Subcutaneous abdominal adipose tissue (tissue), 5 donors: ENCODE data around the gene XIRP2.
"Not testable (repeated sequence)": the region's sequence is repeated elsewhere in the genome, so short reads cannot be mapped to it uniquely, and the experiment has no call there.

Experiments used
- H3K27ac ChIP-seq: one replicate; pipeline ENCODE4 v1.7.0; 2013; ENCODE audit warnings: low read depth, mild to moderate bottlenecking, inconsistent platforms, low read length, moderate library complexity
- H3K27me3 ChIP-seq, 5 donors: one replicate each; pipeline ENCODE4 v1.7.0; 2013; ENCODE audit warnings: low read length in 5 of 5, inconsistent platforms in 1 of 5; ENCODE audit not compliant: control insufficient read depth in 5 of 5, insufficient read depth in 4 of 5
- H3K36me3 ChIP-seq, 5 donors: one replicate each; pipeline ENCODE4 v1.7.0; 2013; ENCODE audit warnings: low read length in 5 of 5; ENCODE audit not compliant: control insufficient read depth in 5 of 5, insufficient read depth in 5 of 5
- H3K4me1 ChIP-seq, 5 donors: one replicate each; pipeline ENCODE4 v1.7.0; 2013; ENCODE audit warnings: low read length in 5 of 5, mild to moderate bottlenecking in 3 of 5, moderate library complexity in 1 of 5; ENCODE audit not compliant: control insufficient read depth in 5 of 5, insufficient read depth in 5 of 5
- H3K4me3 ChIP-seq, 5 donors: one replicate each; pipeline ENCODE4 v1.7.0; 2013; ENCODE audit warnings: low read length in 5 of 5, low read depth in 1 of 5
- H3K9ac ChIP-seq, 5 donors: one replicate each; pipeline ENCODE4 v1.7.0; 2013; ENCODE audit warnings: low read length in 5 of 5, mild to moderate bottlenecking in 4 of 5, moderate library complexity in 3 of 5
- H3K9me3 ChIP-seq, 5 donors: one replicate each; pipeline ENCODE4 v1.7.0; 2013; ENCODE audit warnings: low read length in 5 of 5; ENCODE audit not compliant: control insufficient read depth in 5 of 5
- donor health status: healthy.
- donor health status: healthy.
- donor health status: healthy.
- donor health status: healthy.
- donor health status: healthy.

The XIRP2 gene

DNA sequence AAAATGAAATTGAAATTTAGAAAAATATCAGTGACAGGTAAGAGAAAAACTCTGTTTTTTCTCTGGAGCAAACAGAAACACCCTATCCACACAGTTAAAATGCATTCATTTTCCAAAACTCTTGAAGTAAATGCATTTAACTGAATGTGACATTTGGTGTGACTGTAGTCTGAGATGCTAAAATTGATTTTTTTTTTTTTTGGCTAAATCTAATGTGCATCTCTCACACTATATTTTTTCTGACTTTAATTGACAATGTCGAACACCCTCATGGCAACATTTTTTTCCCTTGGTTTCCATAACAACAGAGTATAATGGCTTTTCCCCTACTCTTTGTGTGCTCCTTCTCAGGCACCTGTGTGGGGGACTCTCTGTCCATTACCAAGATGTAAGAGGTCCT lies 366.4 kb downstream of the XIRP2 start:
- H3K27ac ChIP-seq, result no peak overlapping the region
- no peaks in the 10 kb centered on the region for H3K27me3 ChIP-seq
- H3K9me3 ChIP-seq, result no peaks in the 10 kb centered on the region
- no peak overlapping the region for H3K4me3 ChIP-seq
- no peak overlapping the region for H3K9ac ChIP-seq
- no peaks in the 10 kb centered on the region for H3K36me3 ChIP-seq
- no peaks in the 10 kb centered on the region for H3K4me1 ChIP-seq

DNA sequence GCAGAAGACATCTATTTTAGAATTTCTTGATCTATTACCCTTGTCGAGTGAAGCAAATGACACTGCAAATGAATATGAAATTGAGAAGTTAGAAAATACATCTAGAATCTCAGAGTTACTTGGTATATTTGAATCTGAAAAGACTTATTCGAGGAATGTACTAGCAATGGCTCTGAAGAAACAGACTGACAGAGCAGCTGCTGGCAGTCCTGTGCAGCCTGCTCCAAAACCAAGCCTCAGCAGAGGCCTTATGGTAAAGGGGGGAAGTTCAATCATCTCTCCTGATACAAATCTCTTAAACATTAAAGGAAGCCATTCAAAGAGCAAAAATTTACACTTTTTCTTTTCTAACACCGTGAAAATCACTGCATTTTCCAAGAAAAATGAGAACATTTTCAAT lies 370.4 kb downstream of the XIRP2 start:
- H3K9ac ChIP-seq, result no peak overlapping the region
- H3K4me1 ChIP-seq, result no peaks in the 10 kb centered on the region
- no peaks in the 10 kb centered on the region for H3K27me3 ChIP-seq
- H3K36me3 ChIP-seq, result no peaks in the 10 kb centered on the region
- no peak overlapping the region for H3K27ac ChIP-seq
- H3K4me3 ChIP-seq, result no peak overlapping the region
- no peaks in the 10 kb centered on the region for H3K9me3 ChIP-seq

DNA sequence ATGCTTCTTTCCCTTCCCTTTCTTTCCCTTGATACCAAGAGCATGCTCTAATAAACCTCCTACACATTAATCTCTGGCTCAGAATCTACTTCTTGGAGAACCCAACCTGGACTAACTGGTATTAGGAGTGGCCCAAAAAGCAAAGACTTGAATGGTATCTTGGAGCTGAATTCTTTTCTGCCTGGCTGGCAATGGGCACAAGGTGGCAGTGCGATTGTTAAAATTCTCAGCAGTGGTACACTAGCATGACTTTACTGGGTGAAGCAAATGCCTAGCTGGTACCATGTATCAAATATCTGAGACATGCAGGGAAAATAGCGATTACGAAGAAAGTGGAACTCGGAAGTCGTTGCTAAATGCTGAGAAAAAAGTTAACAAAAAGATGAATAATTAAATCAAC lies 376.1 kb downstream of the XIRP2 start:
- Histone ChIP-seq H3K4me1 (no peaks in the 10 kb centered on the region), H3K9ac (no peak overlapping the region), H3K4me3 (no peak overlapping the region), H3K27ac (no peak overlapping the region), H3K27me3 (no peaks in the 10 kb centered on the region), H3K36me3 (no peaks in the 10 kb centered on the region), H3K9me3 (peaks cover 0 to 5% (median 3%) of the 10 kb centered on the region in 5 donors)

DNA sequence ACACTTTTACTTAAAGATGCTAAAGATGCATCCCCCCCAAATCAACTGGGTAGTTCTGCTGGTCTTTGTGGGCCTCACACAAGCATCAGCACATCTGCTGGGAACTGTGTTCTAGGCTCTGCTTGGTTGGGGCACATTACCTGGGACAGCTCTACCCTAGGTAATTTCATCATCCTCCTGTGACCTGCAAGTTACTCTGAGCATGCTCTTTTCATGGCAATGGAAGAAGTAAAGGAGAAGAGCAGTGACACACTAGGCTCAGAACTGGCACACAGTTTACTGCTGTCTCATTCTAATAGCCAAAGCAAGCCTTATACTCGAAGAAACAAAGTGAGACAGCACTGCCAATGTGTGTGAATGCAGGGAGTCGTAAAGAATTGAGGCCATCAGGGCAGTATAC lies 376.7 kb downstream of the XIRP2 start:
- Histone ChIP-seq H3K27ac (no peak overlapping the region), H3K9ac (no peak overlapping the region), H3K27me3 (no peaks in the 10 kb centered on the region), H3K4me3 (no peak overlapping the region), H3K4me1 (no peaks in the 10 kb centered on the region), H3K9me3 (peaks cover 0 to 5% (median 3%) of the 10 kb centered on the region in 5 donors), H3K36me3 (no peaks in the 10 kb centered on the region)

DNA sequence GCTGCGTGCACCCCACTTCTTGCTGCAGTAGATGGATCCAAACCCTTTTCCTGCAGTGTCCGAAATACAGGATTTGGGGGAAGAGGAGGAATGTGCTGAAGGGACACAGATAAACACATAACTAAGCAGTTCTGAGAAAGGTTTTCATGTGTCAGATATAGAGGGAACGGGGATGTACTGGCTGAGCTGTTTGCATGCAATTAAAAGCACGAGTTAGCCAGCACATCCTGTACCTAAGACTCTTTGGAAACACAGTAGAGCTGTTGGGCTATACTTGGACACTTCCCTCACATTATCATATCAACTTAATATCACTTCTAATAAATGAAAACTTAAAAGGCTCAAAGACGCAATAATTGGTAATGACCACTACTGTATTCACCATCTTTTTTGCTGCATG lies 377.4 kb downstream of the XIRP2 start:
- peaks cover 0 to 5% (median 3%) of the 10 kb centered on the region in 5 donors for H3K9me3 ChIP-seq
- no peaks in the 10 kb centered on the region for H3K27me3 ChIP-seq
- H3K36me3 ChIP-seq, result no peaks in the 10 kb centered on the region
- H3K27ac ChIP-seq, result no peak overlapping the region
- no peak overlapping the region for H3K4me3 ChIP-seq
- H3K9ac ChIP-seq, result no peak overlapping the region
- no peaks in the 10 kb centered on the region for H3K4me1 ChIP-seq

DNA sequence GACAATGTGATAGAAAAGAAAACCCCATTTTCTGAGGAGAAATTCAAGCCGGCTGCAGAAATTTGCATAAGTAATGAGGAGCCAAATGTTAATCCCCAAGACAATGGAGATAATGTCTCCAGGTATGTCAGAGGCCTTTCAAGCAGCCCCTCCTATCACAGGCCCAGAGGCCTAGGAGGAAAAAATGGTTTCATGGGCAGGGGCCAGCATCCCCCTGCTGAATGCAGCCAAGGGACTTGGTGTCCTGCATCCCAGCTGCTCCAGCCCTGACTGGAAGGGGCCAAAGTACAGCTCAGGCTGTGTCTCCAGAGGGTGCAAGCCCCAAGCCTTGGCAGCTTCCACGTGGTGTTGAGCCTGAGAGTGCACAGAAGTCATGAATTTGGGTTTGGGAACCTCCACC lies 380.0 kb downstream of the XIRP2 start:
- H3K36me3 ChIP-seq, result not testable (repeated sequence)

DNA sequence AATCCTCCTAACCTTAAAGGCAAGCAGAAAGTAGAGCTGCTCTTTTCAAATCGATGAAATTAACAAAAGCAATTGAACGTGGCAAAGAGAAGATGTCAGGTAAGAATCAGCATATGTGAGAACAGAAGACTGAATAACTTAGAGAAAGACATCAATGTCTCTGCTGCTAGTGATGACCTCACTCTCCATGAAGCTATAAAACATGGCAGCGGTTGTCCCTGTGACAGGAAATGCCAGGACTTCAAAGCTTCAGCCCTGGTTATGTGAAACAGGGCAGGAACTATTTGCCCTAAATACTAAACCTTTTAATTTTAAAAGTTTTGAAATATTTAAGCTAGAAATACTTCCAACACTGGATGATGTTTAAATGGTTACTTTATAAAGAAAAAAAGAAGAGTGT lies 383.7 kb downstream of the XIRP2 start:
- H3K27me3 ChIP-seq, result peaks cover 0 to 3% (median 0%) of the 10 kb centered on the region in 5 donors
- peaks cover 0 to 5% (median 3%) of the 10 kb centered on the region in 5 donors for H3K9me3 ChIP-seq
- no peak overlapping the region for H3K27ac ChIP-seq
- H3K4me3 ChIP-seq, result no peak overlapping the region
- H3K9ac ChIP-seq, result no peak overlapping the region
- no peaks in the 10 kb centered on the region for H3K4me1 ChIP-seq
- H3K36me3 ChIP-seq, result no peaks in the 10 kb centered on the region

More for the DNA sequence above, 380.0 kb downstream of the XIRP2 start:
- not testable (repeated sequence) for H3K9ac ChIP-seq, H3K4me3 ChIP-seq, H3K9me3 ChIP-seq, H3K27me3 ChIP-seq, H3K27ac ChIP-seq, H3K4me1 ChIP-seq

DNA sequence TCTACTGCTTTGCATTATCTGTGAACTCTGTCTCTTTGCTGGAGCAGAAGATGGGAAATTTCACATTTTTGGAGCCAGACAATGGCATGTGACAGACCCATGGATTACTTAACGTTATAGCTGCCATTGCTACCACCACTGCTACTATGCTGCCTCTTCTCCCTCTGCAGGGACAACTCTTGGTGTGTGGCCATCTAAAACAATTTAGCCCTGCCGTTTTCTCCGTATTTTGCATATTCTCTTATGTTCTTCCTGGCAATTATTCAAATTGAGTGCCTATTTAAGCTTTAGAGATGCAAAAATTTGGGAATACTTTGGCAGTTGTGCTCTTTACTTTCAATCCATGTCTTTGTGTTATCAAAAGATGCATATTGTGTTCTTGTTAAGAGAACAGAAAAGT lies 386.8 kb downstream of the XIRP2 start:
- Histone ChIP-seq H3K27ac (no peak overlapping the region), H3K9ac (no peak overlapping the region), H3K4me3 (no peak overlapping the region), H3K9me3 (peaks cover 0 to 4% (median 0%) of the 10 kb centered on the region in 5 donors), H3K36me3 (no peaks in the 10 kb centered on the region), H3K4me1 (no peaks in the 10 kb centered on the region), H3K27me3 (peaks cover 0 to 3% (median 0%) of the 10 kb centered on the region in 5 donors)

DNA sequence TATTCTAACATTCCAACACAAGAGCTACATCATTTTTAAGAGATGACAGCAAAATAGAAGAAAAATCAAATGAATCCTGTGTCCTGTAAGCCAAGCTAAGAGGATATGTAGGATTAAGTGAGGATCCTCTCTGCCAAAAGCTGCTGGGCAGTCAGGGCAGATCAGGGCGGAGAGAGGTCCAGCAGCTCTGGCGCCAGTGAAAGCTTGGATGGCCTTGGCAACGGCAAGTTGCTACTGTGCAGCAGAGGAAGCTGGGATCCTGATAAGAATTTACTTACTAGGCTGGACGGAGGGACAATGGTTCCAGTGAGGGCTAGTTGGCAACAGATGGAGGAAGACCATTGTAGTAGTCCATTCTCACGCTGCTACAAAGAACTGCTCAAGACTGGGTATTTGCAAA lies 391.5 kb downstream of the XIRP2 start:
- H3K36me3 ChIP-seq, result no peaks in the 10 kb centered on the region
- peaks cover 0 to 4% (median 0%) of the 10 kb centered on the region in 5 donors for H3K9me3 ChIP-seq
- no peaks in the 10 kb centered on the region for H3K4me1 ChIP-seq
- H3K9ac ChIP-seq, result no peak overlapping the region
- H3K27me3 ChIP-seq, result peaks cover 0 to 3% (median 0%) of the 10 kb centered on the region in 5 donors
- H3K27ac ChIP-seq, result no peak overlapping the region
- no peak overlapping the region for H3K4me3 ChIP-seq

DNA sequence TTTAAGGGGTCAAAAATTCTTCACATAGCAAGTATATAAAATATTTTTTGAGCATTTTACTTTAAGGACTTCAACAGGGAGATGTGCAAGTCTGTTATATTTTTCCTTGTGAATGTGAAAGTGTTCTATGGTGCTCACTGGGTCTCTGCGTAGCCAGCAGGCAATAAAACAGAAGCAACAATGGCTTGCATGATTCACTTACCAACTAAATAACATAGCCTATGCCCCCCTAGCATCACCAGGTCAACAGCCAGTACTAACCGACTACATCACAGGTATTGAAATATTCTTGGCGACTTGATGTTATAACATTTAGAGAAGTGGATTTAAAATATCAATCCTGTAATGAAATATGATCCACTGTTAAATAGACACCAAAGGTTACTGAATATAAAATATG lies 398.9 kb downstream of the XIRP2 start:
- peaks cover 0 to 3% (median 0%) of the 10 kb centered on the region in 5 donors for H3K27me3 ChIP-seq
- H3K27ac ChIP-seq, result no peak overlapping the region
- no peak overlapping the region for H3K4me3 ChIP-seq
- no peaks in the 10 kb centered on the region for H3K36me3 ChIP-seq
- H3K4me1 ChIP-seq, result peaks cover 0 to 3% (median 2%) of the 10 kb centered on the region in 5 donors
- no peaks in the 10 kb centered on the region for H3K9me3 ChIP-seq
- H3K9ac ChIP-seq, result no peak overlapping the region
